GM19043 (cell line): ENCODE data around the gene EPM2AIP1.
A peak's percentile ranks its signal among the peaks of the same experiment; 100 is the strongest.
"Not testable (repeated sequence)": the region's sequence is repeated elsewhere in the genome, so short reads cannot be mapped to it uniquely, and the experiment has no call there.

Source experiments
- ATAC-seq: cut with Tn5 transposase; IDR thresholded peaks from one replicate; pipeline ENCODE4 v1.9.1; 2021; ENCODE audit warnings: low read depth; ENCODE audit not compliant: unreplicated experiment

The EPM2AIP1 gene

GRCh38 chr3:36954452-36955134 is 38.3 kb downstream of the EPM2AIP1 start:
- no peak for ATAC-seq

- not testable (repeated sequence) for ATAC-seq
Observed at GRCh38 chr3:36947814-36948213, 45.1 kb downstream of the EPM2AIP1 start.

DNA sequence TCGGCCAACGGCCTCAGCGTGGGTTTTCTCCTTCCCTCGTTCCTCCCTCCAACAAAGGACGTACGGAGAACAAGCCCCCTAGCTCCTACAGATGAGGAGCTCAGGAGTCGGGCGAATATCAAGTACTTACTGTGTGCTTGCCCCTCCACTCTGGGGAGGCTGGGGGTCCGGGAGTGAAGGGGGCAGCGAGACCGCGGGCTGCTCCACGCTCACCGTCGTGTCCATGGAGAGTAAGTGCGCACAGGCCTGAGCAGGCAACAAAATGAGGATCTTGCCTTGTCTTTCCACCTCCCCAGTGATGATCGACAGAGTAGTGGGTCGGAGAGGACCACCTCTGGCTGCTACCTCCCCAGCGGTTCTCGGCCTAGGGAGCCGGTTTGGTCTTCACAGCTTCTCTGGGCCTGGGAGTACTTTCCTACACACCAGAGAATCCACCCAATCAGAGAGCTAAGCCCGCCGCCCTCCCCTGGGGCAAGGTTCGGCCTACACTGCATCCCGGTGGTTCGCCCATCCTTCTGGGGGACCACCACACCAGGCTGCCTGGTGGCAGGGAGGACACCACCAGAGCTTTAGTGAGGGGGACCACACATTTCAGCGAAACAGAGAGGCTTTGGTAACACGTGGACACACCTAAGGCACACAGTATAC is 47.5 kb downstream of the EPM2AIP1 start:
- ATAC-seq = no peak

DNA sequence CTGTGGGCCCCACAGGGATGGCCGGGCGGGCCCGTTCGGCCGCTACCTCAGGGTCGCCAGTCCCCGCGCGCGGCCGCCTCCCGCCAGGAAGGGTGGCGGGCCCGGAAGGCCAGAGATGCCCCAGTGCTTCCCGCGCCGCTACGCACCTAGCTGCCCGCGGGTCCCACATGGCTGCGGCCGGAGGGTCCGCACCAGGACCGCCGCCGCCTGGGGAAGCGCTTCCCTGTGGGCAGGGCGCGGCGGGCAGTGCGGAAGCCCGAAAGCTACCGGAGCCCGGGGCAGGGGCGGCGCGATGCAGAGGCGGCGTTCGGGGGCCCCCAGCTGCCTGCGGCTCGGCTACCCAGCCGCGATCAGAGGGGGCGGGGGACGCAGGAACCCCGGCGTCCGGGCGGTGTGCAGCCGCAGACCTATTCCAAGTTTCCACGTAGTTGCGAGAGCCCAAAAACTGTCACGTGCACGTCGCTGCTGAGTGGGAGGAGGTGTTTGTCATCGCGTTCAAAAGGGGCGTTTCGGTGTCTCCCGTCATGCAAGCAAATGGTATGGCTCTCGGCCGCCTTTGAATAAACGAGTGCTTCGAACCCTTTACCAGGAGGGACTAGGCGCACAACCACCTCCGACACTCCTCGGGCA is 48.2 kb downstream of the EPM2AIP1 start, which contains the start of gene TRANK1:
TSS of gene TRANK1 (minus strand) at position 414 of the 630 bp plus-strand sequence. CDS start at position 169, 245 bp downstream.
- peak; percentile 53 for ATAC-seq

DNA sequence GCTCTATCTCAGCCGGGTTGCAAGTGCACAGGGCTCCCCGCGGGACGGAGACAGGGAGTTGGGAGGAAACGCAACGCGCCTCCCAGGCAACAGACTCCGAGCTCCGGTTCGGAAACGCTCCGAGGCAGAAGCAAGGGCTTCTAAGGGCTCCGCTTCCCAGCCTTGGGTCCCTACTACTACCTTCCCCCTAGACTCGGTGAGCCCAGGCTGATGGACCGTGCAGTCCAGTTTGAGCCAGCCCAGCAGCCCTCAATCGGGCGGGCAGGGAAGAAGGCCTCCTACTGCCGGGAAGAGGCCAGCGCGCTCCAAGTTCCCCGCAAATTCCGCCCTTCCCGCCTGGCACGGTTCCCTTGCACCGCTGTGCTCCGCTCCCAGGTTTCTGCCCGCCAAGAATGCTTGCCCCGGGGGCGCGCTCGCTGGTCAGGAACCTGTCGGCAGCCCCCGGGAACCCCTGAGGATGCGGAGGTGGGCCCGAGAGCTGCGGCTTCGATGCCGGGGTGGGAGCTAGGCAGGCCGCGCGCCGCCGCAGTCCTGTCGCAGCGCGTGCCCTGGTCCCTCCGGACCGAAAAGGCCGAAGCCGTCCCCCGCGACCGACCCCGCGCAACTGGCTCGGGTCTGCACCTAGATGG is 48.8 kb downstream of the EPM2AIP1 start:
- ATAC-seq = peak; percentile 52

DNA sequence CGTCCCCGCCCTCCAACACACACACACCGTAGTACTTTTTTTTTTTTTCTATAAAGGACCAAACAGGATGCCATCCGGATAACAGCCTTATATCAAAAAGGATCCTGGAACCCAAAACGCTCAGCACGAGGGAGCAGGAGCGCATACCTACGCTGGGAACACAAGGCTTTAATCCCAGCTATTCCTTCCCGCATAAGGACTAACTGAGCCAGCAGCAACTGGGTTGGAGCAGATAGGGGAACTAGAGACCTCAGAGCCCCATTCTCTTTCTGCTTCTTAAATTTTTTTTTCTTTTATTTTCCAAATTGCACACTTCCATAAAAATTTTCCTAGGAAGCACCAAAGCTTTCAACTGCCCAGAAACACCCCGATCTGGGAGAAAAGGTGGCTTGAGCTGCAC is 49.3 kb downstream of the EPM2AIP1 start:
- ATAC-seq = no peak

- no peak for ATAC-seq
Observed at GRCh38 chr3:36942638-36943248, 50.2 kb downstream of the EPM2AIP1 start.

DNA sequence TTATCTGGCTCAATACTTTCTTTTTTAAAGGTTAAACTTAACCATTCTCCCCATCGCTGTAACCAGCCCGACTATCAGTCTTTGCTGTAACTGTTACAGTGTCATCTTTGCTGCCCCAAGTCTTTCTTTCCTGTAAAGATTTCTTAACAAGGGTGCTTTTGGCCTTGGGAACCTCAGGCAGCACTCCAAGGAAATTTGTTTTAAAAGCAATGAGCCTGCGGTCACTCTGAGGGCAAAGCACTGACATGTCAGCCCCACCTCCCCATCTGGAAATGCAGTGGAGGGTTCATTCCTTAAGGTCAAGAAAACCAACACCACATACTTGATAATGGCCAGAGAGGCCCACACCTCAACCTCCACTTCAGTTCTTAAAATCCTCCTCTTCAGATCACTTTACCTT is 51.3 kb downstream of the EPM2AIP1 start:
- no peak for ATAC-seq

- no peak for ATAC-seq
Observed at GRCh38 chr3:36941162-36941561, 51.8 kb downstream of the EPM2AIP1 start.

- ATAC-seq = no peak
Observed at GRCh38 chr3:36937492-36937891, 55.4 kb downstream of the EPM2AIP1 start.
